ENCODE data around the gene NR2E1. TPM values are rescaled to one million over a fixed set of nuclear protein-coding genes. Genes with fewer than 3 reads are reported as not detected.

NR2E1 gene
- 0.31 TPM in 1 of 2 replicates, not detected in the other for total RNA-seq (2014; rRNA removed; shearing (Covaris generic))

- in situ Hi-C loops (cut with HindIII; ENCODE audit: low sequenced_read_pairs), result no loop called here
- no peak for DNase-seq (ENCODE audit: low spot score)
Measured at GRCh38 chr6:108165714-108166663, at the start of gene NR2E1. NR2E1 (plus strand) TSS chr6:108166022; CDS start chr6:108166766, 744 bp downstream.

GRCh38 chr6:108116546-108117426 lies 49.0 kb upstream of the NR2E1 start:
- no peak for DNase-seq (ENCODE audit: low spot score)
- in situ Hi-C loops (cut with HindIII; ENCODE audit: low sequenced_read_pairs), result no loop called here

DNA sequence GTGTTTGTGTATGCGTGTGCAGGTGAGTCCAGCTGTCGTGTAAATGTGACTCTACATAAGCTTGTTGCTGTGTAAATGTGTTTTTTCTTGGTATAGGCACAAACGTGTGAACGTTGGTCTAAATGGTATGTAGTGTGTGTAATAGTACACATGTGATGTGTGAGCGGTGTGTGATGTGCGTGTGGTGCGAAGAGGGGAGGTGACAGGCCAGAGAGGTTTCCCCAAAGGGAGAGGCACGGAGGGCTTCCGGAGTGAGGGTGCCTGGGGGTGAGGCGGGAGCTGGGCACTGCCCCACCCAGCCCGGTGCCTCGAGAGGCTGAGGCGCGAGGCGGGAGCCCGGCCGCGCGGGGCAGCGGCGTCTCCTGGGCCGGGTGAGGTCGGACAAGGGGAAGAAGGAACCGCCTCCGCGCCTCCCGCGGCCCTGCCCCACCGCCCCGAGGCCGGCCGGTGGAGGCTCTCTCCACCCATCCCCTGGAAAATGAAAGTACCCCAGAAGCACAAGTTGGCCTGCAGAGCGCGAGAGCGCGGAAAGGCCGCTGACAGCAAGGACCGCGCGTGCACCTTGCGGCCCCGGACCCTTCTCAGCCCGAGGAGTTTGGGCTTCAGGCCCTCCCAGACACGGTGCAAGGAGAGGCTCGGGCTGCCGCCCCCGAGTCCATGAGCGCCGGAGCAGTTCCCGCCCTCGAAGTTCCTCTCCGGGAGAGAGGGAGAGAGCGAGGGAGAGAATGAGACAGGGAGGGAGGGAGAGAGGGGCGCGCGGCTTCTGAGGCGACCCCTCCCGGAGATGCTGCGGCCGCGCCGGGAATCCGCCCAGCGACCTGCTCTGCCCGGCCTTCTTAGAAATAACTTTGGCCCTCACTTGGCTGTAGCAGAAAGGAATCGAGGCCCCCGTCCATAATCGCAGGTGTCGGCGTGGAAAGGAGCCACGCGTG lies 48.1 kb upstream of the NR2E1 start:
- in situ Hi-C loops (cut with HindIII; ENCODE audit: low sequenced_read_pairs), result no loop called here
- DNase-seq (ENCODE audit: low spot score), result no peak

DNA sequence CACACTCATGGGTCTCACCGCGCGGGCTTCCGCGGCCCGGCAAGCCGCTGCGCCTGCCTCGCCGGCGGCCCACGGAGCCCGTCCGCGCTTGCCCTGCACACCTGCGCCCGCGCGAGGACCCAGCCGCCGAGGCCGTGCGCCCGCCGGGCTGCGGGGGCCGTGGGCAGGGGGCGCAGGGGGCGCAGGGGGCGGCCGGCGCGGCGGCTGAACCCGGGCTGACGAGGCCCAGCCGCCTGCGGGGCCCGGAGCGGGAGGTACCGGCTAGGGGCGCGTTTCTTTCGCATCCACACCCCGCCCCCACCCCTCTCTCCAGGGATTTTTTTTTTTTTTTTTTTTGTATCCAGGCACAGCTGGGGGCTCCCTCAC lies 47.5 kb upstream of the NR2E1 start:
- no peak for DNase-seq (ENCODE audit: low spot score)
- in situ Hi-C loops (cut with HindIII; ENCODE audit: low sequenced_read_pairs), result no loop called here

GRCh38 chr6:108118810-108119768 lies 46.7 kb upstream of the NR2E1 start:
- no peak for DNase-seq (ENCODE audit: low spot score)
- in situ Hi-C loops (cut with HindIII; ENCODE audit: low sequenced_read_pairs), result no loop called here

DNA sequence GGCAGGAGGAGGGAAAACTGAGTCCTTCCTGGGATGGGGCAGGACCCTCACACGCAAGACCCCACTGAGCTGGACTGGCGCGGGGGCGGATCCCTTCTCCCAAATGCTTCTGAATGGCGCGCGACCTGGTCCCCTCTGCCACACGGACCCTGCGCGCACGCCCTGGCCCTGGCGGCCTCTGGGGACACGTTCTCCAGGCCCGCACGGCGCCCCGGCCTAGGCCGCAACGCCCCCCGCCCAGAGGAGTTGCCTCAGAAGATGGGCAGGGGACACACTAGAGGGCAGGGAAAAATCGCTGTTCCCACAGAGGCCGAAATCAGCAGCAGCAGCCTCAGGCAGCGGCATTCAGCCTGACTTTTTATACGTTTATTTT lies 46.1 kb upstream of the NR2E1 start:
- in situ Hi-C loops (cut with HindIII; ENCODE audit: low sequenced_read_pairs), result no loop called here
- no peak for DNase-seq (ENCODE audit: low spot score)

- no peak for DNase-seq (ENCODE audit: low spot score)
- in situ Hi-C loops (cut with HindIII; ENCODE audit: low sequenced_read_pairs), result no loop called here
Measured at GRCh38 chr6:108120311-108120710, 45.5 kb upstream of the NR2E1 start.

GRCh38 chr6:108121612-108122011 lies 44.2 kb upstream of the NR2E1 start:
- in situ Hi-C loops (cut with HindIII; ENCODE audit: low sequenced_read_pairs), result no loop called here
- no peak for DNase-seq (ENCODE audit: low spot score)

GRCh38 chr6:108123481-108123929 lies 42.3 kb upstream of the NR2E1 start:
- in situ Hi-C loops (cut with HindIII; ENCODE audit: low sequenced_read_pairs), result no loop called here
- no peak for DNase-seq (ENCODE audit: low spot score)

- in situ Hi-C loops (cut with HindIII; ENCODE audit: low sequenced_read_pairs), result no loop called here
- no peak for DNase-seq (ENCODE audit: low spot score)
Measured at GRCh38 chr6:108123946-108124345, 41.9 kb upstream of the NR2E1 start.

DNA sequence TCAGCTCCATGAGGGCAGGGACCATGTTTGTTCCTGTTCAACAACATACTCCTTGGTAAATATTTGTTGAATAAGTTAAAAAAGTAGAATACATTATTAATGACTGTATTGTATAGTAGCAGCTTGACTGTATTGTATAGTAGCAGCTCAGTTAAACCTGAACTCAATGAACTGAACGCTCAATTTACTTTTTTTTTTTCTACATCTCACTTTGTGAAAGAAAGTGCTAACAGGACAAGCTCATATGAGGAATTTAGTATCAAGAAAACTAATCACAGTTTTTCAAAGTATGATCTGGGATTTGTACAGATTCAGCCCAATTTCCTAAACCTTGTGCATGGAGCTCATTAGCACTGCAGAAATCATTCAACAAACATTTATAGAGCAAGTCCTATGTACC lies 38.8 kb upstream of the NR2E1 start:
- in situ Hi-C loops (cut with HindIII; ENCODE audit: low sequenced_read_pairs), result no loop called here
- DNase-seq (ENCODE audit: low spot score), result no peak

GRCh38 chr6:108127826-108128225 lies 38.0 kb upstream of the NR2E1 start:
- DNase-seq (ENCODE audit: low spot score), result no peak
- in situ Hi-C loops (cut with HindIII; ENCODE audit: low sequenced_read_pairs), result no loop called here

DNA sequence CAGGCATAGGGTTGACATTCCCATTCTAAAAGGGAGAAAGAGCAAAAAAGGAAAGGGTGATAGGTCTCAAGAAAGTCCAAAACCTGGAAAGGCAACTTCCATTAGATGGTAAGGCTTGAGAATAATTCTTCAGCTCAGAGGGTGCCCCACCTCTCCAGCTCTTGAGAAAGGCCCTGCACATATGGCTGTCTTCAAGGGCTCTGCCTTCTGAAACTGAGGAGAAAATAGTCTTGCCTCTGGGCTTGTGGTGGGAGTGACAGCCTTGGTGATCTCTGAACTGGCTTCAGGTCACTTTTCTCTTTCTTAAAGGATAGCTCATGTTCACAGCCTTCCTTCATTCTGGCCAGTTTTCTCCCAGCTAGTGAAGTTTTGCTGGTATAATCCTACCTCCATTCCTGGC lies 35.6 kb upstream of the NR2E1 start:
- DNase-seq (ENCODE audit: low spot score), result no peak
- in situ Hi-C loops (cut with HindIII; ENCODE audit: low sequenced_read_pairs), result no loop called here

DNA sequence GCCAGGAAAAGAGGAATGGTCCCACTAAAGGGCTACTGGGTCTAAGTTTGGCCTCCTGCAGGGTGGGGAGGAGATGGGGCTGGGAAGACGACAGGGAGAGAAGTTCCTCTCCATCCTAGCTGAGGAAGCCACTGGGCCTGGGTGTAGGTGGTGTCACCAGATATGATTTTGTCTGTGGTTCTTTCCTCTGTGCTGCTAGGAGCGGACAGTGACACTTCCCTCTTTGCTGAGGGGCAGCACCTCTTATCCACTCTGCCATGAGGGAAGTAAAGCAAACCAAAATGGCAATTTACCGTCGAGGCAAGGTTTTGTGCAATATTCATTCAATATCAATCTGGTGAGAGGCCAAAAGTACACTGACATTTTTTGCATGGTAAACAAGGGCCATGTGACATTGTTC lies 33.0 kb upstream of the NR2E1 start:
- in situ Hi-C loops (cut with HindIII; ENCODE audit: low sequenced_read_pairs), result no loop called here
- DNase-seq (ENCODE audit: low spot score), result no peak

DNA sequence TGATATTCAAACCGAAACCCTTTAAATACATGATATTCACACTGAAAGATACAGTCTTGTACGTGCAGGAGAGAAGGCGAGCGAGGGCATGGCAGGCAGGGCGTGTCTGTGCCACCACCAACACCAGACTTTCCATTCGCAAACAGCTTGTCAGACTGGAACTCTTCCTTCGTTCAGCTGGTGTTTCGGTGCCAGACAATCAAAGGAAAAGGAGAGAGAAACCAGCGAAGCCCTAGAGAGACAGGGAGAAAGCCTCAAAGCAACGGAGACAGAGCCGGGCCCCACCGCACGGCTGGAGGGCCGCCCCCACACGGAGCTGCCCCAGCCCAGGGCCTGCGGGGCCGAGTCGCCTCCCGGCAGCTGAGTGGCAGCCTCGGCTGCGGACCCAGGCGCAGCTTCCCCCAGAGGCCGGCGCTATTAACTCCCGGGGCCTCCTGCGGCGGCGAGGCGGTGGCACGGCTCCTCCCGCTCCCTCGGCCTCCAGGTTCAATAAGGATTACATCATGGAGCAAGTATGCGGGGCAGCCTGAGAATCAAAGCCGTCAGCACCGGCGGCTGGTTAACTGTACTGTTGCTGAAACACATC lies 32.1 kb upstream of the NR2E1 start:
- DNase-seq (ENCODE audit: low spot score), result peak; percentile 49
- in situ Hi-C loops (cut with HindIII; ENCODE audit: low sequenced_read_pairs), result no loop called here

GRCh38 chr6:108134213-108134970 lies 31.4 kb upstream of the NR2E1 start:
- in situ Hi-C loops (cut with HindIII; ENCODE audit: low sequenced_read_pairs), result no loop called here
- no peak for DNase-seq (ENCODE audit: low spot score)

- in situ Hi-C loops (cut with HindIII; ENCODE audit: low sequenced_read_pairs), result no loop called here
Measured at GRCh38 chr6:108142240-108142639, 23.6 kb upstream of the NR2E1 start.

More at GRCh38 chr6:108142240-108142639, 23.6 kb upstream of the NR2E1 start:
- no peak for DNase-seq (ENCODE audit: low spot score)

Data from G401 (cell line).